Measurements from ENCODE around the gene SFTPD.
"Not testable (repeated sequence)": the region's sequence is repeated elsewhere in the genome, so short reads cannot be mapped to it uniquely, and the experiment has no call there.

Gene SFTPD

DNA sequence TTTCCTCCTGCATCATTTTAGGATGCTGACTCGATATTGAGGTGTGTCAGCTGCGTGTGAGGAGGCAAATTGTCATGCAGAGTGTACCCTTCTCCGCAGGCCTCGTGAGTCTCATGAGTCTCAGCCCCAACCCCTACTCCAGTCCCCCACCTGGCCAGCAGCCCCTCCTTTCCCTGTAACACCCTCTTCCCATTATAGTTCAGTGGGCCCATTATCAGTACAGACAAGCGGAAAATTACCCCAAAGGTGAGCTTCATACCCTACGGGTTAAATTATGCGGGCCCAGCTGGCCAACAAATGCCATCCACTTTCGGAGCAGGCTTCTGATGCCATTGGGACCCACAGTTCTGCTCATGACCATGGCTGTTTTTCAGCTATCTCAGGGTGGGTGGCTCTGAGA, 25.2 kb downstream of the SFTPD start:
- DNase-seq: no peak

DNA sequence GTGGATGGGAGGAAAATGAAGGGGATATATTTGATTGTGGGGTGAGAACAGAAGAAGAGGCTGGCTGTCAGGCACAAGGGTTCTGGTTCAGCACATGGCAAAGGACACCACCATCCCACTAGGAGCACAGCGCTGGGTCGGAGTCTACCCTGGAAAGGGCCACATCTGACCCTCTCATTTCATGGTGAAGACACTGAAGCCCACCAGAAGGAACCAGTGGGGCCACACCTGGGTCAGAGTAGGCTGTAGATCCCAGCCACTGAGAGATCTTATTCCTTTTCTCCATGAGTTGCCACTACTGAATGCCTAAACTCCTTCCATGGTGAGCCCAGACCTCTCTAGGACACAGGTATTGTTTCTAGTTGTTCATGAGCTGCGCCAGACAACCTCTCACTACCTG, 25.8 kb downstream of the SFTPD start:
- DNase-seq: no peak

DNA sequence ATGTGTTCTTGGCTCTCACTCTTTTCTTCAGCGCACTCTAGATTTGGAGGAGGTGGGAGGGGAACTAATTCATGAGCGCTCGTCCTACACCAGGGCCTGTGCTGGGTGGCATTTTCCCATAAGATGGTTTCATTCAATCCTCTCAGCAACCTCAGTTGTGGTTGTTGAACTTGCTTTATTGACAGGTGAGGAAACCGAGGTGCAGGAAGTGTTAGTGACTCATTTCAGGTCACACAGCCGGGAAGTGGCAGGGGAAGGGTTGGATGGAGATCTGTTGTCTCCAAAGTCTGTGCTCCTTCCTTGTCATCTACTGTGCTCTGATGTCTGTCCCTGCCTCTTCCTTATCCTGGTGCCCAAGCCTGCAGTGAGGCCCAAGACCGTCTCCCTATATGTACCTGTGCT, 26.9 kb downstream of the SFTPD start:
- DNase-seq: not testable (repeated sequence)

DNA sequence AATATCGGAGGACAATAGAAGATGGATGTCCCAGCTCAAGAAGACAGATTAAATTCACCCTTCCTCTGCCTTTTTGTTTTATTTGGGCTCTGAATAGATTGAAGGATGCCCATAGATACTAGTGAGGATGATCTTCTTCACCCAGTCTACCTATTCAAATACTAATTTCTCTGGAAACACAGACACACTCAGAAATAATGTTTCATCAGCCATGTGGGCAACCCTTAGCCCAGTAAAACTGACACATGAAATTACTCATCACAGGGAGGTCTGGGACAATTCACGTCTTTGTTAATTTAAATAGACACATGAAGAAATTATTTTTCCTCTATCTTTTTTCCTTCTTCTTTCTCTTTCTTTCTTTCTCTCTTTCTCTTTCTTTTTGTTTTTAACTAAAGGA, 33.1 kb downstream of the SFTPD start:
- DNase-seq: not testable (repeated sequence)

DNA sequence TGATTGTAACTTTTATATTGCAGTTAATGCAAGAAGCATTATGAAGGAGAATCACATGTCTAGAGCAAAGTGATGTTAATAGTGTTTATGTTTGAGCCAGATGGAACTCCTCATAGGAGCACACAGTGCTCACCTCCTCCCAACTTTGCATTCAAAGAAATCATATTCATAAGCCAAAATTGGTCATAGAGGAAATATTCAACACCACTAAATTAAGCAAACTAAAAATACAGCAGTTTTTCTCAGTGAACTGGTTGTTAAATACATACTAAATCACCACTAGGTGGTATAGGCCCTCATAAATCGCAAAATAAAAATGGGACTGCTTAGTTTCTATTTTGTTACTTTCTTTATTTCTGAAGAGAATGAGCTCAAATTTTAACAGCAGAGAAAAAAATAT, 34.4 kb downstream of the SFTPD start:
- DNase-seq: not testable (repeated sequence)

DNA sequence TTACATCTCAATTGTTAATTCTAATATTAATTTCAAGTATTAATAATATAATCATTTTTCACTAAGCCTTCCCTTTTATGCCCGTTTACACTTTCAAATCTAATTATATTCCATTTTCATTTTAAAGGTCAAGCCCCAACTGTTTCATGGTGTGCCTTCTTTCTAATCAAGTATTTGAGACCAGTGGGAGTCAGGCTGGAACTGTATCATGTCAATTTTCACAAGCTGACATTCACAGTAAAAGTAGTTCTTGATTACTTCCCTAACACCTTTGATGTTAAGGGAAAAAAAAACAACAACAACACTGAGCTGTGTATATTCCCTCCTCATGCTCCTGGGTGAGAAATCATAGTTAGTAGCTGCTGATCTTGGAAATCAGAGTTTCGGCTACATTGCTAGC, 38.1 kb downstream of the SFTPD start:
- no peak for DNase-seq

DNA sequence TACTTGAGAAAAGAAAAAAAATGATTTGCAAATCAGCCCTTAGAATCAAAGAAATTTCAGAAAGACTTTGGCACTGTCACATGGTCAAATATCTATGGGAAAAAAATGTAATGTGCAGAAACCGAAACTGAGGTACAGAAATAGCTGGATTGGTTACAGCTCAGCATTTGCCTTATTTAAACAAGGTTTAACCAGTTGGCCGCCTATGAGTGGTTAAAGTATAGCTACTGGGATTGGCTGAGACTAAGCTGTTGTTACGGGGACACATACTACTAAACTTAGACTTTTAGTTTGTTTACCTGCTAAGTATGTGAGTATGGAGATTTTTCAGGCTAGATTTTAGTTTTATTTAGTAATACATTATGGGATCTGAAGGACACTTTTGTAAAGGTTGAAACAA, 38.6 kb downstream of the SFTPD start:
- DNase-seq: no peak

DNA sequence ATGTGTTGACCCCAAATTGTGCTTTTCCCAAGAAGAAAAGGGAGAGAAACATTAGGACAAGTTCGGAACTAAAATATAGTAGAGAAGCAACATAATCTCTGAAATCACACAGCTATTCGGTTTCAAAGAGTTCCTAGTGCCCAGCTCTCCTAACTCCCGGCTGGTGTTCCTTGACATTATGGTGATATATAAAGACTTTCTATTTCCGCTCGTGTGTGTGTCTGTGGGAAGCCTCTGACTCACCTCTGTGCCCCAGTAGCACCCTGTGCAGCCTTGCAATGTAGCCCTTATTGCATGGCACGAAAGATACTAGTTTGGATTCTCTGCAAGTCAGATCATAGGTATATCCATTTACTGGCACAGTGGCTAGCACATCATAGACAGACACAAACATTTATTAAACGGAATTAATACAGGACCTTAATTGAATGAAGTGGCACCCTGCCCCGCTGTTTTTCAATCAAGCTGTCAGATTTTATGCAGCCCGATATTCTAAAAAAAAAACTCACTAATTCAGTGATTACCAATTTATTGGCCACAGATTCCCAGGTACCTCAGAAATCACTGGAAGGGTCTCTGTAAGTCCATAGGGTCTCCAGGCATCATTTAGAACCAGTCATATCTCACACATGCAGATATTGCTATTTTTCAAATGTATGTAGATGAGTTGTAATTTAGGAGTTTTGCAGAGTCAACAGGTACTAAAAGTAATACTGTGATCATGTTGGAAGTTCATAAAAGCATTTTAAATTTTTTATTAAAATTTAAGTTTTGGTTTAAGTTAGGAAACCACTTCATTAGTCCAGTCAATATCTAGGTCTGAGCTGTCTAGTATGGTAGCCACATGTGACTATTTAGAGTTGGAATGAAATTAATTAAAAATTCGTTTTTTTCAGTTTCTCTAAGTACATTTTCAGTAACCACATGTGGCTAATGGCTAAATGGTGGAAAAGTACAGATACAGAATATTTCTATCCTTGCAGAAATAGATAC, 43.3 kb downstream of the SFTPD start:
- no peak for DNase-seq

DNA sequence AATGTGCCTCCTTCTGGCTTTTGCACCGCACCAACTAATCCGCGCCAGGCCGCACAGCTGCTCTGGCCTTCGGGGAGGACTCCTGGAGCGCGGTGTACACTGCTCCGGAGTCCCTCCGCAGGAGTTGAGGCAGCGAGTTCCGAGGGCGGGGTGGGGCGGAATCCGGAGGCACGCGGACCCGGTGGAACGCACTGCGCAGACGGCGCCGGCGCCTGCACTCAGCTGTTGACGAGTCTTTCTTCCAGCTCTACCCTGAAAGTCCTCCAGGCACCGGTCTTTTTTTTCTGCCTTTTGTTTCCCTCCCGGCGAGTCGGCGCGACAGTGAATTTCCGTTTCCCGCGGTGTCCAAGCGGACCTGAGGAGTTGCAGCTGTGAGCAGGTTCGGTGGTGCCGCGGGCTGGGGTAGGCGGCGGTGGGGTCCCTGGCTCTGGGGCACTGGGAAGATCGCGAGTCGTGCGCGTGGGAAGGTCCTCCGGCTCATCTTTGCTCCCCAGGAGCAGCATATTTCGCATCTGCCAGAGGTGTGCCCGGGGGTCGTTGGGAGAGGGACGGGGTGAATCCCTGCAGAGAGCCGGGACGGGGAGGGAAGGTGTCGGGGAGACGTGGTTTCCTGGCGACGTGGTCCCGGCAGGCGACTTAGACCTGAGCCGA, 44.1 kb downstream of the SFTPD start:
- DNase-seq: peak; percentile 11 to 78

DNA sequence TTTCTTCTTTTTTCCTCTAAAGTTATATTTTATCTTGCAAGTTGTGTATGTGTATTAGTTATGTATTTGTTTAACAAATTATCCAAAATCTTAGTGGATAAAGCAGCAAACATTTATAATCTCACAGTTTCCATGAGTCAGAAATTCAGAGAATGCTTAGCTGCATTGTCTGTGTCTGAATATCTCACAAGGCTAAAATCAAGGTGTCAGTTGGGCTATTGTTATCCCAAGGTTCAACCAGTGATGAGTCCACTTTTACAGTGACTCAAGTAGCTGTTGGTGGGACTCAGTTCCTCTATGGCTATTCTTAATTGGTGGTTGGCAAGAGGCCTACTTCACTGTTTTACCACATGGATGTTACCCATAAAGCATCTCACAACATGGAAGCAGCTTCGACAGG, 47.3 kb downstream of the SFTPD start:
- not testable (repeated sequence) for DNase-seq

DNA sequence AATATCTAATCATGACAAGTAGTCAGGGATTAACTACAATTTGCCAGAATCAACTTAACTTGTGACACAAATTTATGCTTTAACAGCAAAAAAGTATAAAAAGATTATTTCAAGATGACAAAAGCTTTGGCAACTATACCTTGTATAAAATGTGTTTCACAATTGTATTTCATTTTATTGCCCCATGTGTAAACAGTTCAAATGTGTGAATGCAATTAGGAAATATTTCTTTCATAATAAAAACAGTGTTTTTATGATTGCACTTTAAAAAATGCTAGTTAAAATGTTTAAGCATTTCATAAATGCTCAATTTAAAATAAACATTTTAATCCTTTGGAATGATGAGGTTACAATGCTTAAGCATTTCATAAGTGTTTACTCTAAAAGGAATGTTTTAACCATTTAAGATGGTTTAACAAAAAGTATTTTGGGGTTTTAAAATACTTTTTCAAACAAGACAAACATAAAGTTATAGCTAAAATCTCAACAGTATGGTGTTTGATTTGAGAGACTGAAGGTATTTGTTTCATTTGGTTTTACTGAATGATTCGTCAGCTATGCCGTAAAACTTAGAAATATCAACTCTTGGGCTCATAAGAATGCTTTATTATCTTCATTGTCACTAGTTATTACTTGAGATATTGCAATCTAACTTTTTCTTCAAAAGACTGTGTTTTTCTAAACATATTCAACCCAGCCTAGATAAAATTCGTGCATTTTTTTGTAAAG, 50.1 kb downstream of the SFTPD start:
- no peak for DNase-seq

DNA sequence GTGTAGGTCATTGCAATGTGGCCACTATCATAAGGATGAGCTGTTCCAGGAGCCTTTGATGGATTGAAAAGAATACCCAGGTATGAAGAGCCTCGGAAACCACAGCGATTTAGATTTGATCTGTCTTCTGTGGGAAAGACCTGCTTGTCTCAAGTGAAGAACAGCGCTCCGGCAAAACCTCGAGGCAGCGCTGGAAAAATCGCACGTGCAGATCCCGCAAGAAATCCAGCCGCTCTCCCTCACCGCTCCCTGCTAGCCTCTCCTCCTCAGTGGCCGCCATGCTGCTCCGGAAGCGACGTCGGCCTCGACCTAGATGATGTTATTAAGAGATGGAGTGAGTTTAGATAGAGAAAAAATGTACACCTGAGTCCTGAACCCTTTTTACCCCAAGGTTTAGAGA, 56.0 kb downstream of the SFTPD start:
- DNase-seq: not testable (repeated sequence)

DNA sequence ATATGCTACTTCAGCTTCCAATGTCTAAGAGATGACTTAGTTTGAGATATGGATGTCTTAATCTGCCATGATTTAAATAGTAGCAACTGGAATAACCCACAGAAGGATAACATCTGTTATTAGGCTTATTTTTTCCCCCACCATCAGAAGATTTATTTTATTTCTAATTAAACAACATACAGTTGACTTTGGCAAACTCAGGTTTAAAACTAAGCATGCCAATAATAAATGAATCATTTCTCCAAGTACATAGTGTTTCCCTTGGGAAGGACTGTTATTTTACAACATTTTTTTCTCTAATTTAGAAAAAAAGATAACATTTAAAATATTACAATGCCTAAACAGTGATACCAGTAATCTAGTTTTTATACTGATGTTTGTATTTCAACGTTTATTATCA, 58.4 kb downstream of the SFTPD start:
- DNase-seq: no peak

DNA sequence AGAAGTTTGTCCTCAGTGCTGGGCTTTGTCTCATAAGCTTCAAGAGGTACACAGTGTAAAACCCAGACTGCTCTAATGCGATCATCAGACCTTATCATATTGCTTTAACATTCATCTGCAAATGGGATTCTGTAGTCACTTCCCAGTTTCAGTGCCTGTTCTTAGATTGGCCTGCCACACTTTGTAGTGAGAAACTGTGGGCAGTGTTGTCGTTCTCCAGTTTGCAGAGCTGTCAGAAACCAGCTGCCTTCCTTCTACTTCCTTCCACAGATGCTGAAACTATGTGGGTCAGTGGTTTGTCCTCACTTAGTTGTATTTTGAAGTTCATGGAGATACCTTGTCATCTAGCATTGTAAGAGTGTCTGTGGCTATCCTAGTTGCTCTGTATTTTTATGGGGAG, 59.9 kb downstream of the SFTPD start:
- not testable (repeated sequence) for DNase-seq

Data from NCI-H526 (cell line).